HuH-7 (cell line): ENCODE data around the gene STON2.
A peak's percentile ranks its signal among the peaks of the same experiment; 100 is the strongest.

Experiments
- DNase-seq: peaks from one replicate; pipeline ENCODE4 v3.0.0; 2011; ENCODE audit warnings: low spot score

Gene STON2

DNA sequence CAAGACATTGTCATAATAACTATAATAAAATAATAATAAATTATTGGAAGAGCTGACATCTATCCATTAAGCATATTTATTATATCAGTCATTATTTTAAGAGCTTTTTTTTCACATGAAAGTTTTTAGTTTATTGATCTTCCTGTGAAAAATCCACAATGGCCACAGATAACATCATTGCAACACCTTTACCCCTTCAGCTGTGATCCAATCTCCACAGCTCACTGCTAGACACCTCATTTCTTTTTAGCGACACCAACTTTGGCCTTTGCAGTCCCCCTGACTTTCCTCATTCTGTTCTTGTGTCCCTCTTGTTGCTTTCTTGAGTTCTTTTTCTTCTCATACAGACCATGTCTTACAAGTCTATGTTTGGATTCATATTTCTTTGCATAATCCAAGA, 67.4 kb downstream of the STON2 start:
- DNase-seq = no peak

DNA sequence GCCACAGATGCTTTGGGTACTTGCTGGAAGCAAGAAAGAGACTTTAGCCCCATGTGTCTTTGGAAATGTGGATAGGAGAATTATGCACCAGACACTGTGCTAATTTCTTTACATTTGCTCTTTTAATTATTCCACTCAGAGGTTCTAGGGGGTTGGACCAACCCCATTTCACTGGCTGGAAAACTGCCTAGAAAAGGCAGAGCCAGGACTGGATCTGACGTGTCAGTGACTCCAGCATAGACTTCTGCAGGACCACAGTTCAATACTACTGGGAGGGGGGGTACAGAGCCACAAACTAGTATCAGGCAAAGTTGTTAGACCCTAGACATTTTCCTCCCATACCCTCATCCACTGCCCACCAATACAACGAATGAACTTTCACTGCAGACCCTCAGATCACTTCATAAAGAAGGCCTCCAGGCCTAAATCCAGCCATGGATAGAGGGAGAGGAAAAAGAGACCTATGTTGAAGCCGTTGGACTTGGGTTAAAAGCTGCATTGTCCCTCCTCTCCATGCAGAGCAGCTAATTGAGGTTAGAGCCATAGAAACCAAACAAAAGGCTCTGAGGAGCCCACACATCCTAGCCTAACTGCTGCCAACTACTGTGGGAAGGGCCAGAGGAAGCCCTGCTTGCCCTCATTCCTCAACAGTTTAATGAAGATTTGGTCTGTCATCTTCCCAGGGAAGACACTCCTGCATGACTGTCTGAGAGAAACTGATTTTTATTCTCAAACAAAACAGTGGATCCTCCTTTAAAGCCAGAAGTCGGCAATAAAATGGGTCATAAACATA, 68.7 kb downstream of the STON2 start:
- DNase-seq = no peak

DNA sequence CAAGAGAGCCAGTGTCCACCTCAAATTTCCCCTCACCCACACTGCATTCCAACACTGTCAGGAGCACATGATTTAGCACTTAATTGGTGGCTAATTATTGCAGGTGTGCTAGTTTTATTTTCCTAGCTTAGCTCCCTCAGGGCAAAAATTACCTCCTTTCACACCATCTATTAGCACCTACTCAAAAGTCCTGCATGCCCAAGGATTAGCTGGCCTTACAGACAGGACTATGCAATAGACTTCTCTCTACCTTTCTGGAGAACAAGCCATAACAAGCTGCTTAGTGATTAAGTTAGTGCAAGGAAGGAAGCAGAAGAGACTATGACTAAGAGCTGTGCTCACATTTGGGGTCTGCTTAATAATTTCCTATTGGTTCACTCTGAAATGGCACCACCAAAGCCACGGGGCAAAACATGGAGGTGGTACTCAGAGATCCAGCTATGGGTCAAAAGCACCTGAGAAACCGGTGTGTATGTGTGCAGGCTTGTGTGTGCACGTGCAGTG, 69.5 kb downstream of the STON2 start:
- no peak for DNase-seq

DNA sequence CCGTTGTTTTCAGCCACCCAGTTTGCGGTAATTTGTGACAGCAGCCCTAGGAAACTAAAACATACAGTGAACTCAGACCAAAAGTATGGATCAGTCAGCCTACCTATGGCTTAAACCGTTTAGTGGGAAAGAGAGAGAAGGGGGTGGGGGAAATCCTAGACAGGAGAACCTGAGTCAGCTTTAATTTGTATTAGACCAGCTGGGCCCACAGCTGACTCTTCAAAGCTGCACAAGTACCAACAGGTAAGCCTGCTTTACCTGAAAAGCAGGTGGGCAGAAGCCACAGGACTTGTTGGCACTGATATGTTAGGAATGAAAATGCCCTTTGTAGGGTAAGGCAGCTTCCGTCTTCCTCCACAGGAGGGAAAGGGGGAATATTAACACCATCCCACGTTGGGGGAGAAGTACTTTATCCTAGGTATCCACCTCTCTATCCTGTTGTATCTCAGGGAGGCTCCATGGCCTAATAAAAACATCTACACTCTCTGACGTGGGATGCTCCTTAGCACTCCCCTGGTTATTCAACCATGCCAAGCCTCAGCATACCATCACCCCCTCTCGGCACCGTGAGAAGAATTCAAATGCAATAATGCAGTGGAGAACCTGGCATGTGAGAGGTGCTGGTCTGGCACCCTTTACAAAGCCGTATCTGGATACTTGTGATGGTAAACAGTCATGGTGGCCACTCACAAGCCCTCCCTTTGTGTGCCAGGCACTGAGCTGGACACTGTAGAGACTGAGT, 70.3 kb downstream of the STON2 start:
- DNase-seq = no peak

DNA sequence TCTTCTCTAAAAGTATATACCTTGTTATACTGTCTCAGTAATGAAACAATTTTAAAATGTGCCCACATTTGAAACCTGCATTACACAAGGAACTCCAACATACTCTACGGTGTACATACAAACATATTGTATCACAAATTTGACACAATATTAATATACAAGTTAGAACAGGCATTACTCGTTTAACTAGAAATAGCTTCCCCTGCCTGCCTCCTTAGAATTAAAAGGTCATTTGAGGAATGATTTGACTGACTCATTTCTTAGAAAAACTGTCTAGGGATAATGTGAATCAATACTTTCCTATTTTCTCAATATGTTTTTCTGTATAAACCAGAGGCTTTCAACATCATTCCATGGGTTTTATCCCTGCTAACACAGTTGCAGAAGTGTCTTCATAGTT, 73.7 kb downstream of the STON2 start:
- no peak for DNase-seq

DNA sequence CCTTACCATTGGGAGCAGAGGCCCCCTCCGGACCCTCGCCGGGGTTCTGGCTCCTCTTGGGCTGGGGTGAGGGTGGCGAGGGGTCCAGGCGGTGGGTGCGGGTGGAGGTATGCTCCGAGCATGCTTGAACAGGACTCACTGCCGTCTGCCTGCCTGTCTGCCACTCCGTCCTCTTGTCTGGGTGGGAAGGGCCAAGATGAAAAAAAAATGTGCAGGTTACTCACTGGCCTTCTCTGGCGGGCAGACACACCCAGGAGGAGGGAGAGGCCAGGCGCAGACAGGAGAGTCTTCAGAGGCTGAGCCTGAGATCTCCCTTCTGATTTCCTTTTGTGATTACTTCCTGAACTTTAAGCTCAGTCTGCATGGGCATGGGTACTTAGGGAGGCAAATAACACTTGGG, 76.1 kb downstream of the STON2 start:
- DNase-seq = no peak

DNA sequence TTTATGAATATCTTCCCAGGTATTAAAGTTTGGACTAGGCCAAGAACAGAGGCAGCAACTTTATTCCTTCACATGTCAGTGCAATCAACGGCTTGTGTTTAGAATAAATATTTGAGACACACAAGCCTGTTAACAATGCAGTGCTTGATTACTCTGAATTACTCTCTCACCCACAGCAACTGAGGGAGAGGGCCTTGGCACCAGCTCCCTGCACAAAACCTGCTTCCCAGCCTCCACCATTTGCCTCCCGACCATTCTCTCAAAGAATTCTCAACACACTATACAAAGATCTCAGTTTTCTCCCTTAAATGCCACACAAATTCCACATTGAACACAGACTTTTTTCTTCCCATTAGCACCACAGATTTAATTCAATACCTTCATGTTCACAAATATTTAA, 77.0 kb downstream of the STON2 start:
- no peak for DNase-seq

DNA sequence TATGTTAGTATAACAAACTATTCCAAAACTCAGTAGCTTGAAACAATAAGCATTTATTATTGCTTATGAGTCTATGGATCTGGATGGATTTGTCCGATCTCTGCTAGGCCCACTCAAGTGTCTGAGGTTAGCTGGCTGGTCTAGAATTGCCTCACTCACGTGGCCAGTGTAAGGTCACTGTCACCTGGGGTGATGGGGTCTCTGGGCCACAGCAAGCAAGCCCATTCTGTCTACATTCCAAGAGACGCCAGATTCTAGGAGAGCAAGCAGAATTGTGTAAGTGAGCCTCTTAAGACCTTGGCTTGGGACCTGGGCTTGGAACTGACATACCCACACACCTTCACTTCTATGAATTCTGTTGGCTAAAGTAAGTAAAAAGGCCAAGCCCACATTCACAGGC, 80.2 kb downstream of the STON2 start:
- no peak for DNase-seq

DNA sequence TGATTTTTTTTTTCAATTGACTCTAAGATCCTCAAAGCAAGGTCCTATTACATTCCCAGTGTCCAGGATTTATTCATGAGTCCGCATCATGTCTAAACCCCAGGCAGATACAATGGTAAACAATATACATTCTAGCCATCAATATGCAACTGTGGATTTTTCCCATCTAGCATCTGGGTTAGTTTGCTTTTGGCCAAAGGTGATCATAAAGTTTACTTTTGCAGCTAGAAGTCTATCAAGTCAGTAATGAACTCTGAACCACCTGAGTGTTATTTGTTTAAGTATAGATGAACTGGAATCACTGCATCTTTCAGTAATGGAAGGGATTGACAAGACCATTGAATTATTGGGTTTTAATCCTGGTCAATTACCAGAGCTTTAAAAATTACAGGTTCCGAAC, 80.8 kb downstream of the STON2 start:
- DNase-seq = no peak

DNA sequence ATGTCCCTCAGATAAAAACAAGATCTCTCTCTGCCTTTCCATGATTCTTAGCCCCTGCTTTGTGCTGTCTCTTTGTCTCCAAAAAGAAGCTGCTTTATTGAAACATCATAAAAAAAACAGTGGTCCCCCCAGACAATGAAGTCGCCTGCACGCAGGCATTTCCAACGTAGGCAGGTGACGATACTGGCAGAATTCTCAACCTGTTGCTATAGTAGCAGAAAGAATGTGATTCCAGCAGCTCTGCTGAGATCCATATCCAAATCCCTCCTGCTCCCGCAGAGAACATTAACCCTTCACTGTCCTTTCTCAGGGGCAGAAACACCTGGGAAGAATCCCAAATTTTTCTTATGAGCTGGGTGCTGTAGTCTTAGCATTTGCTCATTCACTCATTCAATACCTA, 84.8 kb downstream of the STON2 start:
- DNase-seq = no peak

DNA sequence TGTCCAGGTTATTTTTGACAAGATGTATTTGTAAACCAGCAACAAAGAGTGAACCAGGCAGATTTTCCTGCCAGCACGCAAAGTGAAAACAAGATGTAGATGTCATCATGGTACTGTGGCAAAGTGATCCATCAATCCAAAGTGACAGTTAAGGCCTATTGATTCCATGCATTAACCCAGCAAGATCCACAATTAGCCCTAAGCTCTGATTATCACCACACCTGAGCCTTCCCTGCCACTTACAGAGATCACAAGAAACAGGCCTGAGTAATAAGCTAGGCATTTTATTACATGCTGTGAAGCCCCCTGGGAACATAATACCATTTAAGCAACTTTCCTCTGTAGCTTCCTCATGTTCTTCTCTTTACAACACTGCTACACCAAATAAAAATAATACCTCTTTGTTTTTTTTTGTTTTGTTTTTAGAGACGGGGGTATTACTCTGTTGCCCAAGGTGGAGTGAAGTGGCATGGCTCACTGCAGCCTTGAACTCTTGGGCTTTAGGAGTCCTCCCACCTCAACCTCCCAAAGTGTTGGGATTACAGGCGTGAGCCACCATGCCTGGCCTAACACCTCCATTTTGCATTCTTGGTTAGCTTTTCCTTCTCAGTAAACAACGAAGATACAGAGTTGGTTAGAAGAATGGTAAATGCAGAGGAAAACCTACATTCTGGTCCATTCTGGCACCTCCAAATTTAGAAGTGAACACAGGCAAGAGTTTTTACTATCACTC, 85.5 kb downstream of the STON2 start:
- no peak for DNase-seq

DNA sequence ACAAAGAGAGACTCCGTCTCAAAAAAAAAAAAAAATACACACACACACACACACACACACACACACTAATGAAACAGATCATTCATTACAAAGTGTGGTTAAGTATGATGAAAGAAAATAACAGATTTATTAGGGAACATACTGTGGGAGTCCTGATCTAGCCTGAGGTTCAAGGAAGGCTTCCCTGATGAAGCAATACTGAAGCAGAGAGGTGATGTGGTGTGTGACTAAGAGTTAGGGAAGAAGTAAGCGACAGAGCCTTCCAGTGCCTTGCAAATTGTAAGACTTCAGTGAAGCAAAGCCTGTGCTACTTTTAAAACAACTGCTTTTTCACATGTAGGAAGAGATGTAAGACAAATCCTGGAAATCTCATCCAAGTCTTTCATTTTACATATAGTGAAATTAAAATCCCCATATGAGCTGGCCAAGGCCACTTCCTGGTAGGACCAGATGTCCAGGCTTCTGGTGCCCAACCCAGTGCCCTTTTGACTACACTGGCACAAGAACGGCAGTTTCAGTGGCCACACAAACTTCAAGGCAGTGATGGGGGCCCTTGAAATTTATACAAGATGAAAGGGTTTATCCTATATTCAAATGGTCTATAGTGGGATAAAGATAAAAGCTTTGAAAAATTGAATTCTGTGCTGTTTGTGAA, 86.2 kb downstream of the STON2 start:
- DNase-seq = no peak

DNA sequence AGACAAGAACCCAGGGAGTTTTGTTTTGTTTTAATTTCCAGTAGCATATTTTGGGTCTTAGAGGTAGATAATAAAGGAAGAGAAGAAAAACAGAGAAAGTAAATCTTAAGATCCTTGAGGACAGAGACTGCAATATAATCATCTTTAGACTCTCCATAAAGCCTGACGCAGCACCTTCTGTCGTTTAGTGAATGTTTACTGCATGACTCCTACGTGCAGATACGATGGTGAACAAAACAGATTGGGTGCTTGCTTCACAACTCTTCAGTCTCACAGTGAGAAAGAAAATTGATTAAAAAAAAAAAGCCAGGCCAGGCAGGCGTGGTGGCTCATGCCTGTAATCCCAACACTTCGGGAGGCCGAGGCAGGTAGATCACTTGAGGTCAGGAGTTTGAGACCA, 86.9 kb downstream of the STON2 start:
- DNase-seq = no peak

DNA sequence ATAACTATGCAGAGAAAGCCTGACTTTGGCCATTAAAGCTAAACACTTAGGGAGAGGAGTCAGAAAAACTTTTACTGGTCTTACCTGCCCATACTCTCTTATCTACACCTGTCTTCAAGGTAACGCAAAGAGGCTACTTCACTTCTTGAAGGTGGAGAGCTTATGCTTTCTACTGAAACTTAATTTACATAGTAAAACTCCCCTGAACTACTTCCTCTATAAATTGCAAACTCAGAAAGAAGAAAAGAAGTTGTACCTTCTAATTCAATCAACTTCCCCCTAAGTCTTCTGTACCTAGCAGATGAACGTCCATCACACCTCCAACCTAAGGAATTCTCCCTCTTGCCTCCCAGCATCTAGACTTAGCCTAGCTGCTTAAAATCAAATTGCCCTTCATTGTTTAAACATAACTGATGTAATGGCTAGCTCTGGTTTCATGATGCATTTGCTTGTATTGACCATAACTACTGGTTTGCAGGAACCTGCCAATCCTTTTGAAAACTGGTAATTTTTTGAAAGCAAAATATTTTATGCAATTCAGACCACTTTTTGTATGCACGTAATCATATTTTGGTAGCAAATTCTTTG, 87.7 kb downstream of the STON2 start:
- DNase-seq = no peak

DNA sequence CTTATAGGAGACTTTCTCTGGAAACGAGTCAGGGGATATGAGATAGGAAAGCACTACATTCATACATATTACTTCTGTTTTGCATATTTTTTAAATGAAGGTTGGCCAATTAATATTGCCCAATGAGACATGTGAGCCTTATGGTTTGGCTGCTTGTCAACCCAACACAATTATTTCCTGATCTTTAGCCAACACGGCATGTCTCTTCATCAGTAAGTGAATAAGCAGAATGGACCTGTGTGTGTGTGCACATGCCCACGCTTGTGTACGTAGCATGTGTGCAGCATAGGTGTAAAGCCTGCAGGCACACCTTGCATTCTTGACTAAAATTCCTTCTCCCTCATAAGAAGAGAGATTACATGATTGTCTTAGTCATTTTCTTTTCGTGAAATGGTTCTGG, 88.3 kb downstream of the STON2 start:
- no peak for DNase-seq

DNA sequence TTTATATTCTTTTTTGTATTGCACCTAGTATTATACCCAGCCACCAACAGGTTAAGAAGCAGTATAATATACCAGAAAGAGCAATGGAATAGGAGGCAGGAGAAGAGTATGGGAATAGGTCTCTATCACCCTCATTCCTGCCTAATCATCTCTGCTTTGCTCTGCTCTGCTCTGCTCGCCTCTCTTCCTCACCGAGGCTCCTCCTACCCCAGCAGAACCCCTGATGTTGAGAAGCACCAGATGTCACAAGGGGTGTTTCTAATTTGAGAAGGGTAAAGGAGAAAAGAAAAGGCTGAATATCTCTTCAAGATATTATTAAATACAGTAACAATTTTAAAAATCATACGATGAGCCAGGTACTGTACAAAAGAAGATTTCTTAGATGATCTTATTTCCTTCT, 89.0 kb downstream of the STON2 start:
- DNase-seq = no peak

DNA sequence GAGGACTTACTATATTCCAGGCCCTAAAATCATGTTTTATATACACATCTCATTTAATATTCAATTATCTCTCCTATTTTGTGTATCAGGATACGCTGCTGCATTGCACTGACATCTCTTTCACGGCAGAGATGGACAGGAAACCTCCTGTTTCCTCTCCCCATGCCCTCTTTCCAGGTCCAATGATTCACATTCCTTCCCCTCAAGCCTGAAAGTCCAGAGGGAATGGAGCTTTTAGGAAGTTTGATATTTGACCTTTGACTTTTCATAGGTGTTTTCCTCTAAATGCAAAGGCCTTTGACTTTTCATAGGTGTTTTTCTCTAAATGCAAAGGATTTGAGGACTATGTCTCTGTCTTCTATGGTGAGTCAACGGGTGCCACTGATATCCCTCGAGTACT, 89.5 kb downstream of the STON2 start:
- DNase-seq = no peak

DNA sequence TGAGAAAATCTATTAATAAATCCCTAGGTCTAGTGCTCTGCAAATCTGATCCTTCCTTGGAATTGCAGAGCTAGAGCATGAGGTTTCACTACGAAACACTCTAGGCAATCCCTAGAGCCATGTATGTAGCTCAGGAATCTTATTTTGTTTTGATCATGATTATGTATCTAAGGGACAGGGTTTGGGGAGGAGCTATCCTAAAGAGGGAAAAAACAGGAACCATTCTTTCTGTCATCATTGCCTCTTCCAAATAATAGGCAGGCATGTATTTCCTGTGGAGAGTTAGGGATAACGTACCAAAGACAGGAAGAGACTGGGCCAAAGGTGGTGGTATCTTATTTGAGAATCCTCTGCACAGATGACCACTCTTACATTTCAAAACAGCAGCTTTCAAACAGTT, 90.6 kb downstream of the STON2 start:
- no peak for DNase-seq

DNA sequence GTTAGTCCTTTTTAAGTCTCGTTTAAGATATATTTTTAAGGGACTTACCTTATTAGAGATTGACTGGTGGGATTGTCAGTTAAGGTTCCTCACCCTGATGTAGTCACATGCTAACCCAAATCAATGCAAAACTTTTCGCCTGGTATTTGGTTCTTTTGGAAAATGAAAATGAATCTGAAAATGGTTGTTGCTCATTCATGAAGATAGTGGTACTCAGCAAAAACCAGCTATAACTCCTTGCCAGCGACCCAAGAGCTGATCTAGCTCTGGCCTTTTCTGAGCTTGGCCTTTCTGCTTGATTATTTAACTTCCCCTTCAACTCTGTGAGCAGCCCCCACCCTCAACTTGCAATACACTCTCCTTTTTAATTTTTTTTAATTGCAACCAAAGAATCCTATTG, 94.4 kb downstream of the STON2 start:
- no peak for DNase-seq

DNA sequence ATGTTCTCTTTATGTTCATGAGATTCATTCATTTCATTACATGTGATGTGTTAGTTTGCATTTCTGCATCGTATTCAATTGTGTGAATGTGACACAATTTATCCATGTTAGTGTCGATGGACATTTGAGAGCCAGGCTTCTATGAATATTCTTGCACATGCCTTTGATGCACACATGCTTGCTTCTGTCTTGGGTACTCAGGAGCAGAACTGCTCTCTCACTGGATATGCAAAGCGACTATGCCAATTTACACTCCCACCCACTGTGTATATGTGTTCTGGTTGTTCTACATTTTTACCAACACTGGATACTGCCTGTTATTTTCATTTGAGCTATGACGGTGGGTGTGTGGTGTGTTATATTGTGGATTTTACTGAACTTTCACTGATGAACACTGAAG, 95.1 kb downstream of the STON2 start:
- no peak for DNase-seq

DNA sequence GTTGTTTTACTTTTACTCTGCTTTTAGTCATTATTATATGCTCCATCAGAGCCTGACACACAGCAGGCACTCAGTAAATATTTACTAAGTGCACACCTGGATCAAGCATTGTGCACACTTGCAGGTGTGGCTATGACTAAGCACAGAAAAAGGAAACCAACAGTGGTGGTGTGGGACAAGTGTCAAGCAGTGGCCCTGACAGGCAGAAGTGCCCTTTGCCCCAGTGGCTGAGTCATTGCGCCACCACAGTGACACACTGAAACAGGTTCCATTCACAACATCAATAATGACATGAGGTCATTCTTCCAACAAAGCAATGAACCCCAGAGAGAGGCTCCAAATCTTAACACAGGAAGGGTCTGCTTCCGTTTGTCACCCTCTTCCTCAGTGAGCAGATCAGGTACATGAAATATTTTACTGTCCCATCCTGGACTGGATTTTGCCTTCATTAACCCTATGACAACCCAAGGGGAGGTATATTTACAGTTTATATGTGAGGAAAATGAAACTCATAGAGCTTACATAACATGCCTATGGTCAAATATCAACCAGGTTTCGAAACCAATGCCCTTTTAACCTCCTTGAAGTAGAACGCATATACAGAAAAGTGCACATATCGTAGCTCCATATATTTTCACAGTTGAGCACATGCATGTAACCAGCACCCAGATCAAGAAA, 96.7 kb downstream of the STON2 start:
- peak; percentile 42 for DNase-seq
